Stomach (tissue), 4 donors: ENCODE results near the gene COX5A.

ENCODE experiments used
- EP300 ChIP-seq: sonication (generic); formaldehyde crosslinking; IDR thresholded peaks from one replicate; pipeline ENCODE4 v1.6.1; 2017; ENCODE audit warnings: antibody characterized with exemption
- POLR2A ChIP-seq, 4 donors: fragments of 450-650 bp; IDR thresholded peaks; one replicate each; pipeline ENCODE4 v1.6.1; 2016; ENCODE audit warnings: antibody characterized with exemption in 4 of 4, control low read depth in 2 of 4, mild to moderate bottlenecking in 1 of 4, moderate library complexity in 1 of 4

DNA sequence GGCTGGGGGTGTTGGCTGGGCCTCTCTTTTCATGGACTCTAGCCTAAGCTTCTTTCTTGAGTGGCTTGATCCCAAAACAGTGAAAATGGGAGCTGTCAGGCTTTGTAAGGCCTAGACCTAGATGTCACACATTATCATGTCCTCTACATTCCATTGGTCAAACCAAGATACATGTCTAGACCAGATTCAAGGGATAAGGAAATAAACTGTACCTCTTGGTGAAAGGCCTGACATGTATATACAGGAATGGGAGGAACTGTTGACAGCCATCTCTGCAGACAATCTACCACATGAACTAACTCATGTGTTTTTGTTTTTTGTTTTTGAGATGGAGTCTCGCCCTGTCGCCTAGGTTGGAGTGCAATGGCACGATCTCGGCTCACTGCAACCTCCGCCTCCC is 29.8 kb upstream of the COX5A start:
- TF ChIP-seq EP300, result no peak
- no peak for TF ChIP-seq POLR2A (IDR thresholded peaks at IDR 0.05)
